MG63 (cell line): ENCODE measurements around the gene WDFY2. TPM values are rescaled to one million over a fixed set of nuclear protein-coding genes. Genes with fewer than 3 reads are reported as not detected.
"Not testable (repeated sequence)": the region's sequence is repeated elsewhere in the genome, so short reads cannot be mapped to it uniquely, and the experiment has no call there.

Source experiments
- DNase-seq: peaks from one replicate; pipeline ENCODE4 v3.0.0-alpha.2; 2020
- H3K27me3 ChIP-seq: fragments of 250-450 bp; sonication (Bioruptor Pico); 2 replicates; pipeline ENCODE4 v1.5.1; 2020; ENCODE audit warnings: mild to moderate bottlenecking, moderate library complexity
- H3K36me3 ChIP-seq: fragments of 250-450 bp; sonication (Bioruptor Pico); 2 replicates; pipeline ENCODE4 v1.5.1; 2020; ENCODE audit warnings: mild to moderate bottlenecking, moderate library complexity
- H3K4me3 ChIP-seq: fragments of 250-450 bp; sonication (Bioruptor Pico); 2 replicates; pipeline ENCODE4 v1.5.1; 2020; ENCODE audit warnings: mild to moderate bottlenecking, moderate library complexity
- H3K9me3 ChIP-seq: fragments of 250-450 bp; sonication (Bioruptor Pico); 2 replicates; pipeline ENCODE4 v1.5.1; 2020; ENCODE audit warnings: mild to moderate bottlenecking, moderate library complexity
- total RNA-seq: library from RNA; depleted of rRNA; stranded (reverse); fragments of >200 nt; shearing (Covaris generic); gene quantifications from 2 replicates; pipeline ENCODE4 v1.2.3, GENCODE V29; 2014; ENCODE audit warnings: low replicate concordance

WDFY2 gene
- total RNA-seq, 1 experiment from 2014 or later = 1.8 TPM

- peak; percentile 51 for DNase-seq
- Histone ChIP-seq H3K36me3 (no peaks in the 10 kb centered on the region), H3K27me3 (no peaks in the 10 kb centered on the region), H3K9me3 (no peaks in the 10 kb centered on the region), H3K4me3 (no peak overlapping the region)
These were observed 26.2 kb upstream of the WDFY2 start for GRCh38 chr13:51557875-51558612.

- no peak overlapping the region for H3K4me3 ChIP-seq
- no peak for DNase-seq
- H3K27me3 ChIP-seq = no peaks in the 10 kb centered on the region
- H3K36me3 ChIP-seq = no peaks in the 10 kb centered on the region
- H3K9me3 ChIP-seq = no peaks in the 10 kb centered on the region
These were observed 24.1 kb upstream of the WDFY2 start for GRCh38 chr13:51559946-51560735.

GRCh38 chr13:51562011-51562671 lies 22.1 kb upstream of the WDFY2 start:
- Histone ChIP-seq H3K27me3 (no peaks in the 10 kb centered on the region), H3K36me3 (no peaks in the 10 kb centered on the region), H3K4me3 (no peak overlapping the region), H3K9me3 (peaks cover 3% of the 10 kb centered on the region)
- DNase-seq = no peak

GRCh38 chr13:51564252-51564651 lies 20.0 kb upstream of the WDFY2 start:
- no peaks in the 10 kb centered on the region for H3K27me3 ChIP-seq
- peaks cover 9% of the 10 kb centered on the region for H3K9me3 ChIP-seq
- H3K4me3 ChIP-seq = no peak overlapping the region
- DNase-seq = no peak
- no peaks in the 10 kb centered on the region for H3K36me3 ChIP-seq

- Histone ChIP-seq H3K36me3 (no peaks in the 10 kb centered on the region), H3K9me3 (peaks cover 9% of the 10 kb centered on the region), H3K4me3 (no peak overlapping the region), H3K27me3 (no peaks in the 10 kb centered on the region)
- no peak for DNase-seq
These were observed 19.6 kb upstream of the WDFY2 start for GRCh38 chr13:51564671-51565070.

- DNase-seq, H3K9me3 ChIP-seq, H3K4me3 ChIP-seq, H3K36me3 ChIP-seq, H3K27me3 ChIP-seq: not testable (repeated sequence)
These were observed 15.3 kb upstream of the WDFY2 start for GRCh38 chr13:51569001-51569400.

- Histone ChIP-seq H3K9me3 (no peaks in the 10 kb centered on the region), H3K36me3 (no peaks in the 10 kb centered on the region)
These were observed 7.5 kb upstream of the WDFY2 start for GRCh38 chr13:51576754-51577153.

GRCh38 chr13:51577690-51578089 lies 6.6 kb upstream of the WDFY2 start:
- Histone ChIP-seq H3K9me3 (no peaks in the 10 kb centered on the region), H3K36me3 (no peaks in the 10 kb centered on the region), H3K4me3 (no peak overlapping the region), H3K27me3 (no peaks in the 10 kb centered on the region)
- no peak for DNase-seq

More at GRCh38 chr13:51576754-51577153, 7.5 kb upstream of the WDFY2 start:
- H3K27me3 ChIP-seq = no peaks in the 10 kb centered on the region
- H3K4me3 ChIP-seq = no peak overlapping the region
- DNase-seq = no peak

- Histone ChIP-seq H3K4me3 (no peak overlapping the region), H3K36me3 (no peaks in the 10 kb centered on the region), H3K9me3 (no peaks in the 10 kb centered on the region), H3K27me3 (no peaks in the 10 kb centered on the region)
- DNase-seq = no peak
These were observed 4.6 kb upstream of the WDFY2 start for GRCh38 chr13:51579676-51580075.

GRCh38 chr13:51581148-51581820 lies 3.0 kb upstream of the WDFY2 start:
- DNase-seq = no peak
- no peak overlapping the region for H3K4me3 ChIP-seq

GRCh38 chr13:51583469-51583874 lies 790 bp upstream of the WDFY2 start:
- H3K36me3 ChIP-seq = no peaks in the 10 kb centered on the region
- peak overlapping the region; percentile 96 for H3K4me3 ChIP-seq
- no peaks in the 10 kb centered on the region for H3K27me3 ChIP-seq
- no peak for DNase-seq
- H3K9me3 ChIP-seq = no peaks in the 10 kb centered on the region

More at GRCh38 chr13:51581148-51581820, 3.0 kb upstream of the WDFY2 start:
- Histone ChIP-seq H3K27me3 (no peaks in the 10 kb centered on the region), H3K9me3 (no peaks in the 10 kb centered on the region), H3K36me3 (no peaks in the 10 kb centered on the region)

GRCh38 chr13:51584731-51585672 lies 740 bp downstream of the WDFY2 start:
- Histone ChIP-seq H3K36me3 (no peaks in the 10 kb centered on the region), H3K4me3 (peak overlapping the region; percentile 96), H3K9me3 (no peaks in the 10 kb centered on the region), H3K27me3 (no peaks in the 10 kb centered on the region)
- DNase-seq = peak; percentile 58

GRCh38 chr13:51585696-51586095 lies 1.4 kb downstream of the WDFY2 start:
- peak overlapping the region; percentile 96 for H3K4me3 ChIP-seq
- H3K36me3 ChIP-seq = no peaks in the 10 kb centered on the region
- DNase-seq = no peak
- no peaks in the 10 kb centered on the region for H3K9me3 ChIP-seq
- H3K27me3 ChIP-seq = no peaks in the 10 kb centered on the region

GRCh38 chr13:51587372-51587771 lies 3.1 kb downstream of the WDFY2 start:
- Histone ChIP-seq H3K27me3 (no peaks in the 10 kb centered on the region), H3K36me3 (no peaks in the 10 kb centered on the region), H3K4me3 (no peak overlapping the region), H3K9me3 (no peaks in the 10 kb centered on the region)
- no peak for DNase-seq

GRCh38 chr13:51588406-51588949 lies 4.2 kb downstream of the WDFY2 start:
- no peaks in the 10 kb centered on the region for H3K36me3 ChIP-seq
- H3K27me3 ChIP-seq = no peaks in the 10 kb centered on the region
- H3K4me3 ChIP-seq = no peak overlapping the region
- no peaks in the 10 kb centered on the region for H3K9me3 ChIP-seq
- no peak for DNase-seq

- Histone ChIP-seq H3K9me3 (no peaks in the 10 kb centered on the region), H3K27me3 (no peaks in the 10 kb centered on the region), H3K4me3 (no peak overlapping the region), H3K36me3 (no peaks in the 10 kb centered on the region)
- no peak for DNase-seq
These were observed 5.5 kb downstream of the WDFY2 start for GRCh38 chr13:51589793-51590192.
